HCT116 (cell line): ENCODE data around the gene RRAGC. TPM values are rescaled to one million over a fixed set of nuclear protein-coding genes. Genes with fewer than 3 reads are reported as not detected.
"Not testable (repeated sequence)": the region's sequence is repeated elsewhere in the genome, so short reads cannot be mapped to it uniquely, and the experiment has no call there.

Experiments
- ATAC-seq: fragments of 200-7000 bp; cut with Tn5 transposase; 2 replicates; pipeline ENCODE4 v1.9.1; 2020; ENCODE audit warnings: mild to moderate bottlenecking, moderate library complexity
- BruUV-seq: library from RNA; stranded (reverse); fragments of 400-500 nt; replicated peaks from 2 replicates; lab custom pipeline; 2021; lab: Mats Ljungman, UMichigan
- CTCF ChIA-PET: fragments of 300-600 bp; sonication (Branson Sonifier 250); formaldehyde crosslinking; loops from one replicate; lab custom pipeline; 2021; ENCODE audit warnings: antibody characterized with exemption; lab: Charles Lee
- POLR2A ChIA-PET: fragments of 300-600, 350-600 bp; sonication (Branson Sonifier 250); formaldehyde crosslinking; loops from one replicate; lab custom pipeline; 2021; ENCODE audit warnings: antibody characterized with exemption; lab: Charles Lee
- RAD21 ChIA-PET, 2 experiments: fragments of 300-600 bp; sonication (Branson Sonifier 250); formaldehyde crosslinking; loops; one replicate each; lab custom pipeline; 2023; ENCODE audit warnings: low total read pairs in 2 of 2; ENCODE audit not compliant: uncharacterized antibody in 2 of 2, unreplicated experiment in 2 of 2, low non-redundant PET in 1 of 2; lab: Charles Lee
- DNase-seq: peaks from one replicate; pipeline ENCODE4 v3.0.0-alpha.2; 2010; ENCODE audit warnings: low read depth, low spot score
- H2AFZ ChIP-seq: fragments of 200-600 bp; shearing (Covaris generic), sonication (generic); 2 replicates; pipeline ENCODE4 v1.6.1; 2017; ENCODE audit warnings: low read depth, mixed run types, mixed read lengths, antibody characterized with exemption, low read length; ENCODE audit not compliant: poor library complexity, severe bottlenecking
- H3K27ac ChIP-seq: 2 replicates; pipeline ENCODE4 v1.5.1; 2012; ENCODE audit warnings: low read depth, low read length
- H3K27me3 ChIP-seq: fragments of 200-600 bp; sonication (generic); 2 replicates; pipeline ENCODE4 v1.6.1; 2016; ENCODE audit warnings: mixed run types, low read length, mixed read lengths; ENCODE audit not compliant: insufficient read depth
- H3K36me3 ChIP-seq, 2 experiments: fragments of 200-500 bp in 1 of 2; fragments of 200-600 bp in 1 of 2; sonication (Bioruptor generic) in 1 of 2; sonication (generic) in 1 of 2; 2 replicates each; pipeline versions ENCODE4 v1.5.1 to v1.6.1; 2014 to 2016; ENCODE audit warnings: low read length in 2 of 2, inconsistent platforms in 1 of 2, mixed read lengths in 1 of 2, mixed run types in 1 of 2; ENCODE audit not compliant: insufficient read depth in 2 of 2, control insufficient read depth in 1 of 2
- H3K4me1 ChIP-seq, 2 experiments: fragments of 200-600 bp in 1 of 2; sonication (generic) in 1 of 2; 2 replicates each; pipeline versions ENCODE4 v1.5.1 to v1.6.1; 2012 to 2017; ENCODE audit warnings: low read length in 2 of 2, inconsistent platforms in 1 of 2, mild to moderate bottlenecking in 1 of 2, mixed read lengths in 1 of 2, mixed run types in 1 of 2, moderate library complexity in 1 of 2; ENCODE audit not compliant: insufficient read depth in 2 of 2, control insufficient read depth in 1 of 2
- H3K4me2 ChIP-seq: fragments of 200-600 bp; sonication (generic); 2 replicates; pipeline ENCODE4 v1.6.1; 2017; ENCODE audit warnings: mixed run types, low read length, mixed read lengths
- H3K4me3 ChIP-seq, 2 experiments: fragments of 200-600 bp in 1 of 2; sonication (generic) in 1 of 2; replicated peaks in 1 of 2; 2 replicates each; pipeline ENCODE4 v1.5.1; 2011 to 2016; ENCODE audit warnings: low read length in 2 of 2, control low read depth in 1 of 2, low read depth in 1 of 2, mild to moderate bottlenecking in 1 of 2, mixed read lengths in 1 of 2, mixed run types in 1 of 2
- H3K79me2 ChIP-seq: fragments of 200-600 bp; sonication (generic); 2 replicates; pipeline ENCODE4 v1.6.1; 2017; ENCODE audit warnings: mild to moderate bottlenecking, mixed run types, low read length, moderate library complexity, mixed read lengths; ENCODE audit not compliant: insufficient read depth
- H3K9ac ChIP-seq: fragments of 200-600 bp; sonication (generic); 2 replicates; pipeline ENCODE4 v1.6.1; 2016; ENCODE audit warnings: low read length, mixed read lengths
- H3K9me2 ChIP-seq: fragments of 200-600 bp; sonication (generic), shearing (Covaris generic); 2 replicates; pipeline ENCODE4 v1.6.1; 2017; ENCODE audit warnings: mixed run types, mild to moderate bottlenecking, moderate library complexity; ENCODE audit not compliant: insufficient read depth
- H3K9me3 ChIP-seq, 2 experiments: fragments of 200-500 bp in 1 of 2; fragments of 200-600 bp in 1 of 2; sonication (Bioruptor generic) in 1 of 2; sonication (generic) in 1 of 2; 2 replicates each; pipeline ENCODE4 v1.6.1; 2014 to 2017; ENCODE audit warnings: low read length in 2 of 2, mixed read lengths in 2 of 2, inconsistent platforms in 1 of 2, low read depth in 1 of 2, mild to moderate bottlenecking in 1 of 2, mixed run types in 1 of 2, moderate library complexity in 1 of 2; ENCODE audit not compliant: control insufficient read depth in 1 of 2, insufficient read depth in 1 of 2
- H4K20me1 ChIP-seq: fragments of 200-600 bp; sonication (generic), shearing (Covaris generic); 2 replicates; pipeline ENCODE4 v1.6.1; 2017; ENCODE audit warnings: mixed run types, mild to moderate bottlenecking, moderate library complexity; ENCODE audit not compliant: insufficient read depth
- REST ChIP-seq: IDR thresholded peaks from 2 replicates; pipeline ENCODE4 v1.6.1; 2012; ENCODE audit warnings: low read depth
- ZFX ChIP-seq: fragments of 450-650 bp; IDR thresholded peaks from 2 replicates; pipeline ENCODE4 v1.6.1; 2017
- intact Hi-C: fragments of 100-400 bp; cut with micrococcal nuclease; formaldehyde crosslinking; loops from 2 replicates; pipeline ENCODE4 v1.10.0; 2022
- total RNA-seq: library from RNA; stranded (reverse); gene quantifications from one replicate; pipeline ENCODE4 v1.2.1, GENCODE V29; 2021; ENCODE audit not compliant: unreplicated experiment

RRAGC gene
- total RNA-seq, 1 experiment from 2014 or later: 11.7 TPM

- no peak for TF ChIP-seq REST
- TF ChIP-seq ZFX: no peak
- TF ChIP-seq, all 23 proteins: peak for 0
Observed at GRCh38 chr1:38839363-38839762, 20.2 kb downstream of the RRAGC start (continued).

- H3K9me2 ChIP-seq, H3K9ac ChIP-seq, H4K20me1 ChIP-seq, H3K4me2 ChIP-seq, H3K27me3 ChIP-seq, DNase-seq, POLR2A ChIA-PET, RAD21 ChIA-PET, BruUV-seq, ATAC-seq, H2AFZ ChIP-seq, H3K4me3 ChIP-seq, H3K79me2 ChIP-seq, H3K36me3 ChIP-seq, H3K4me1 ChIP-seq, H3K27ac ChIP-seq, H3K9me3 ChIP-seq: not testable (repeated sequence)
- CTCF ChIA-PET: interaction anchor here (0.6 to 0.8 kb wide), 3 partner anchors 385 to 1276 kb away, joined by 3 to 8 read pairs (median 5); no protein-coding TSS in a partner anchor
- intact Hi-C loops: loop anchor here (10.0 kb wide), 2 partner anchors 312 to 1142 kb away; partner anchors contain the start of gene CDCA8
Observed at GRCh38 chr1:38836316-38836715, 23.3 kb downstream of the RRAGC start.
